HEK293T (cell line): ENCODE measurements around the gene SLC2A13.

ENCODE experiments used
- CTCF ChIA-PET: fragments of 350-600 bp; formaldehyde crosslinking; extraction: SDS; loops from one replicate; lab custom pipeline; 2021; ENCODE audit warnings: antibody characterized with exemption, inconsistent platforms; lab: Yijun Ruan, JAX
- POLR2A ChIA-PET: fragments of 350-600 bp; formaldehyde crosslinking; extraction: SDS; loops from one replicate; lab custom pipeline; 2020; ENCODE audit warnings: antibody characterized with exemption, inconsistent platforms; lab: Yijun Ruan, JAX
- DNase-seq: peaks from one replicate; pipeline ENCODE4 v3.0.0; 2012; ENCODE audit warnings: mixed read lengths; ENCODE audit errors: extremely low spot score
- ARNT ChIP-seq: fragments of 450-650 bp; IDR thresholded peaks from 2 replicates; pipeline ENCODE4 v1.6.1; 2017; ENCODE audit warnings: mild to moderate bottlenecking
- BHLHE40 ChIP-seq: fragments of 450-650 bp; IDR thresholded peaks from 2 replicates; pipeline ENCODE4 v1.6.1; 2016; ENCODE audit warnings: mild to moderate bottlenecking, moderate library complexity, borderline replicate concordance
- CTBP1 ChIP-seq: fragments of 450-650 bp; IDR thresholded peaks from 2 replicates; pipeline ENCODE4 v1.6.1; 2016; ENCODE audit warnings: borderline replicate concordance
- ELF4 ChIP-seq: fragments of 450-650 bp; IDR thresholded peaks from 2 replicates; pipeline ENCODE4 v1.6.1; 2017; ENCODE audit warnings: antibody characterized with exemption
- FOXA1 ChIP-seq: fragments of 450-650 bp; IDR thresholded peaks from 2 replicates; pipeline ENCODE4 v1.6.1; 2016; ENCODE audit warnings: mild to moderate bottlenecking
- FOXK2 ChIP-seq: fragments of 450-650 bp; IDR thresholded peaks from 2 replicates; pipeline ENCODE4 v1.6.1; 2016; ENCODE audit warnings: mild to moderate bottlenecking
- FOXM1 ChIP-seq: fragments of 450-650 bp; IDR thresholded peaks from 2 replicates; pipeline ENCODE4 v1.6.1; 2017; ENCODE audit warnings: mild to moderate bottlenecking, borderline replicate concordance
- HDGF ChIP-seq: fragments of 450-650 bp; IDR thresholded peaks from 2 replicates; pipeline ENCODE4 v1.6.1; 2017; ENCODE audit warnings: antibody characterized with exemption, borderline replicate concordance
- L3MBTL2 ChIP-seq: fragments of 450-650 bp; conservative IDR thresholded peaks from 2 replicates; pipeline ENCODE4 v1.6.1; 2016; ENCODE audit warnings: mild to moderate bottlenecking
- LEF1 ChIP-seq: fragments of 450-650 bp; IDR thresholded peaks from 2 replicates; pipeline ENCODE4 v1.6.1; 2017; ENCODE audit warnings: mild to moderate bottlenecking, borderline replicate concordance
- NFRKB ChIP-seq: fragments of 450-650 bp; IDR thresholded peaks from 2 replicates; pipeline ENCODE4 v1.6.1; 2016; ENCODE audit warnings: mild to moderate bottlenecking, moderate library complexity
- PKNOX1 ChIP-seq: fragments of 450-650 bp; IDR thresholded peaks from 2 replicates; pipeline ENCODE4 v1.6.1; 2016
- SP1 ChIP-seq: fragments of 450-650 bp; IDR thresholded peaks from 2 replicates; pipeline ENCODE4 v1.6.1; 2017
- SUZ12 ChIP-seq: fragments of 450-650 bp; IDR thresholded peaks from 2 replicates; pipeline ENCODE4 v1.6.1; 2016; ENCODE audit warnings: mild to moderate bottlenecking
- TARDBP ChIP-seq: fragments of 450-650 bp; IDR thresholded peaks from 2 replicates; pipeline ENCODE4 v1.6.1; 2016
- ZNF384 ChIP-seq: fragments of 450-650 bp; IDR thresholded peaks from 2 replicates; pipeline ENCODE4 v1.6.1; 2016

The SLC2A13 gene

GRCh38 chr12:40078266-40078665 is 27.6 kb downstream of the SLC2A13 start:
- no peak for DNase-seq
- TF ChIP-seq HDGF (no peak), NFRKB (no peak), ZNF384 (no peak), ARNT (no peak), FOXM1 (no peak), SUZ12 (no peak), L3MBTL2 (no peak), PKNOX1 (no peak), FOXK2 (no peak), BHLHE40 (no peak), TARDBP (no peak), LEF1 (no peak), ELF4 (no peak), FOXA1 (no peak), SP1 (no peak), CTBP1 (no peak)
- POLR2A ChIA-PET = no interaction called here
- CTCF ChIA-PET = no interaction called here

- ChIA-PET POLR2A (no interaction called here), CTCF (no interaction called here)
- no peak for DNase-seq
- no peak for TF ChIP-seq ARNT
- TF ChIP-seq TARDBP = no peak
- no peak for TF ChIP-seq ZNF384
- TF ChIP-seq FOXA1 = no peak
- no peak for TF ChIP-seq NFRKB
- no peak for TF ChIP-seq SUZ12
- TF ChIP-seq CTBP1 = no peak
- TF ChIP-seq HDGF = no peak
- no peak for TF ChIP-seq LEF1
- TF ChIP-seq FOXK2 = no peak
- TF ChIP-seq L3MBTL2 = no peak
- TF ChIP-seq BHLHE40 = no peak
- no peak for TF ChIP-seq ELF4
- no peak for TF ChIP-seq SP1
- TF ChIP-seq PKNOX1 = no peak
- no peak for TF ChIP-seq FOXM1
These were observed 30.4 kb downstream of the SLC2A13 start for GRCh38 chr12:40075458-40075857.

- TF ChIP-seq TARDBP = no peak
- no peak for TF ChIP-seq PKNOX1
- no peak for TF ChIP-seq SUZ12
- no peak for TF ChIP-seq LEF1
- no peak for TF ChIP-seq SP1
- no peak for TF ChIP-seq NFRKB
- no peak for TF ChIP-seq HDGF
- TF ChIP-seq L3MBTL2 = no peak
- TF ChIP-seq ZNF384 = no peak
- TF ChIP-seq ELF4 = no peak
- no peak for TF ChIP-seq ARNT
- TF ChIP-seq CTBP1 = no peak
- POLR2A ChIA-PET = no interaction called here
- no peak for DNase-seq
- CTCF ChIA-PET = no interaction called here
These were observed 37.5 kb downstream of the SLC2A13 start for GRCh38 chr12:40068416-40068815.

- no peak for DNase-seq
- ChIA-PET CTCF (no interaction called here), POLR2A (interaction anchor here (1.2 kb wide), 1 partner anchor 23 kb away, joined by 4 read pairs; no protein-coding TSS in a partner anchor)
- TF ChIP-seq FOXA1 = no peak
- TF ChIP-seq ARNT = no peak
- TF ChIP-seq TARDBP = no peak
- no peak for TF ChIP-seq SUZ12
- no peak for TF ChIP-seq PKNOX1
- TF ChIP-seq NFRKB = no peak
These were observed 40.2 kb downstream of the SLC2A13 start for GRCh38 chr12:40065636-40066035.

- no peak for DNase-seq
- CTCF ChIA-PET = no interaction called here
- TF ChIP-seq LEF1 (no peak), L3MBTL2 (no peak), ARNT (no peak), SP1 (no peak), FOXM1 (no peak), PKNOX1 (no peak), FOXK2 (no peak)
- POLR2A ChIA-PET = no interaction called here
These were observed 42.5 kb downstream of the SLC2A13 start for GRCh38 chr12:40063414-40063813.
